SK-MEL-5 (cell line): ENCODE data around the gene MYO1B. TPM values are rescaled to one million over a fixed set of nuclear protein-coding genes. Genes with fewer than 3 reads are reported as not detected.

Experiments
- DNase-seq: peaks from one replicate; pipeline ENCODE4 v3.0.0-alpha.2; 2016; ENCODE audit warnings: low read depth, low spot score
- in situ Hi-C: cut with HindIII; loops from 2 replicates; pipeline ENCODE4 v1.10.0; 2016; ENCODE audit warnings: low sequenced_read_pairs, high pct_unique_total_duplicates, low pct_unique_long_range_greater_than_20kb
- total RNA-seq: library from RNA; depleted of rRNA; stranded (reverse); fragments of >200 nt; shearing (Covaris generic); gene quantifications from 2 replicates; pipeline ENCODE4 v1.2.3, GENCODE V29; 2014

Gene MYO1B
- total RNA-seq, 1 experiment from 2014 or later: 43.4 TPM

GRCh38 chr2:191396794-191397193, 151.6 kb downstream of the MYO1B start:
- no peak for DNase-seq
- in situ Hi-C loops: no loop called here

GRCh38 chr2:191399601-191400000, 154.4 kb downstream of the MYO1B start:
- no peak for DNase-seq
- in situ Hi-C loops: no loop called here

DNA sequence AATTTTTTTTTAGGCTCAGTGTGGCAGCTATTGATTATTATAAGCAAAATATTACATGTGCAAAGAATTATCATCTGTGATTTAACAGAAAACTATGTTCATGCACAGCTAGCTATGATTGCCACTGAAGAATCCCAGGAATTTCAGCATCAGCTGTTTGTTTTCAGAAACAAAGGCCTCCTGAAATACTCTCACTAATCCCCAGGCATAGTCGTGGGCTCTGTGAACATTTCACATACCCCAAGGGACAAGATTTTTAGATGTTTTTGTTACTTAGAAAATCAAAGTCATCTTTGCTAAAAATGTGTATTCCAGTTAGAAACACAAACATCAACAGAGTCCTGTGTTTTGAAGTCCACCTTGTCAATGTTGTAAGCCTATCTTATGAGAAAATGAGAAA, 156.1 kb downstream of the MYO1B start:
- no peak for DNase-seq
- in situ Hi-C loops: no loop called here

- in situ Hi-C loops: no loop called here
- DNase-seq: no peak
Measured at GRCh38 chr2:191402966-191403565, 157.9 kb downstream of the MYO1B start.

- in situ Hi-C loops: no loop called here
- no peak for DNase-seq
Measured at GRCh38 chr2:191404568-191404991, 159.4 kb downstream of the MYO1B start.

- DNase-seq: no peak
- in situ Hi-C loops: no loop called here
Measured at GRCh38 chr2:191405546-191405945, 160.3 kb downstream of the MYO1B start.

DNA sequence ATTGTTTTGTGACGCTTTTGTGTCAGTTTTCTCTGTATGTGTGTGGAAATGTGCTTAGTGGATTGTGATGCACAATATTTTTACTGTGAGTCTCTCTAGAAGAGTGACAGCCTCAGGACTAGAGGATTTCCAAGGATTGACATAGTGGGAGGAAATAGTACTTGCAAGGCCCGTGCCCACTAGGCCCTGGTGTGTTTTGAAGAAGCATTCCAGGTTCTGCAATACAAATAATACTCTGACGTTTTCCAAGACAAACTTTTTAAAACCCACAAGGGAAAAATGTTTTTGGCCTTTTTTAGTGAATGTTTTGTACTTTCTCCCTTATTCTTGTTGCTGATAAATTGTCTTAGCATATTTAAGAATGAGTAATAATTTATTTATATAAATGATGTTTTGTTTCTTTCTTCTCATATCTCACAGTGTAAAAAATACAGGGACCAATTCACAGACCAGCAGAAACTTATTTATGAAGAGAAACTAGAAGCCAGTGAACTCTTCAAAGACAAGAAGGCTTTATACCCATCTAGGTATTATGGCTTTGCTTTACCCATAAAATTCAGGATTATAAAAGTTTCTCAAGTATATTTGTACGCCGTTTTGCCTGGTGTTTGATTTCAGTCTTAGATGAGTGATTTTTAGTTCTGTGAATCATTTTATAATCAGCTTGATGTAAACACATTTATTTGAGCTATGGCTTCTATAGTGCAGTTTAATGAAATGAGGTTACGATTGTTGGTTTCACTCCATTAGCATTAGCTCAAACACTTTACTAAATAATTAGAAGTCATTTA, 165.6 kb downstream of the MYO1B start:
- in situ Hi-C loops: no loop called here
- DNase-seq: no peak

GRCh38 chr2:191411472-191411871, 166.3 kb downstream of the MYO1B start:
- in situ Hi-C loops: no loop called here
- no peak for DNase-seq

- in situ Hi-C loops: no loop called here
- DNase-seq: no peak
Measured at GRCh38 chr2:191412353-191412752, 167.1 kb downstream of the MYO1B start.

DNA sequence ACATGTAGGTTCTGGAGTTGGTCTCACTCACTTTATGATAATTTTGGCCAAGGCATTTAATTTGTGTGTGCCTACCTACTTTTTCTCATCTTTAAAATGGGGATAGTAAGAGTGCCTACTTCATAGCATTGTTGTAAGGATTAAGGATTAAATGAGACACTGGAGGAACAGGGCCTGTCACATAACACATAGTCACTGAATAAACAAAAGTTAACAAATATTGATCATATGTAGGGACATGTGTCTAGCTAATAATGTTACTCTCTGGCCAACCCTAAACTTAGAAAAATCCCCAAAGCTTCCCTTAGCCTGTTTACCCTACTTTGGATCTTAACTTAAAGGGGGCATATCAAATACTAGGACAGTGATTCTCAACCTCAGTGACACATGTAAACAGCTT, 169.9 kb downstream of the MYO1B start:
- in situ Hi-C loops: no loop called here
- DNase-seq: no peak

DNA sequence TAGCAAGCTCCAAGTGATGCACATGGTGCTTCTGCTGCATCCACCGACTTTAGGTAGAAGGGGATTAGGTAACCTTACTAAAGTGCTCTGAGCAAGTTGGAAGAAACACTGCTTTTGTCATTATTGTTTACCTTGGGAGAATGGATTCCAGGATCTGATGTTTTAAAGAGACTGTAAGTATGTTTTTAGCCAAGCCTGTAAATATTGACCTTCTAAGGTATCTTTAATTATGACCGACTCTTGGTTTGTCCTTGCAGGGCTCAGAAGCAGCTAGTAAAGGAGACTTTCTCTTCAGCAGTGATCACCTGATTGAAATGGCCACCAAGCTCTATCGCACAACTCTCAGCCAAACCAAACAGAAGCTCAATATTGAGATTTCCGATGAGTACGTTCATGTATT, 170.7 kb downstream of the MYO1B start:
- in situ Hi-C loops: no loop called here
- no peak for DNase-seq

DNA sequence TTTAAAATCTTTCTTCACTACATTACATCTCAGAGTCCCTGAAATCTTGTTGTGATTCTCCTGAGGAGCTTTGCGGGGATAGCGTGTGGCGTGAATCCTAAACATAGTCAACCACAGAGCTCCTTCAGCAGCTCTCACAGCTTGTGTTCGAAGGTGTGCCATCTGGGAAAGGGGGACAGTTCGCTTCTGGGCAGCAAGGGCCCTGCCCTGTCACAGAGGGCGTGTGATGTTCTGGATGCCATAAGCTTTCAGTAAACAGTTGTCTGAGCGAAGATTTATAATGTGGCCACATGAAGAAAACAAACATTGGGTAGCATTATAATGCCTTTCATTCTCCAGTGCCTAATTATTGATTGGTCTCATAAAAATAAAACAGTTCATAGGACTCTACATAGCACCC, 172.5 kb downstream of the MYO1B start:
- in situ Hi-C loops: no loop called here
- no peak for DNase-seq

- no peak for DNase-seq
- in situ Hi-C loops: no loop called here
Measured at GRCh38 chr2:191421950-191422349, 176.7 kb downstream of the MYO1B start.

DNA sequence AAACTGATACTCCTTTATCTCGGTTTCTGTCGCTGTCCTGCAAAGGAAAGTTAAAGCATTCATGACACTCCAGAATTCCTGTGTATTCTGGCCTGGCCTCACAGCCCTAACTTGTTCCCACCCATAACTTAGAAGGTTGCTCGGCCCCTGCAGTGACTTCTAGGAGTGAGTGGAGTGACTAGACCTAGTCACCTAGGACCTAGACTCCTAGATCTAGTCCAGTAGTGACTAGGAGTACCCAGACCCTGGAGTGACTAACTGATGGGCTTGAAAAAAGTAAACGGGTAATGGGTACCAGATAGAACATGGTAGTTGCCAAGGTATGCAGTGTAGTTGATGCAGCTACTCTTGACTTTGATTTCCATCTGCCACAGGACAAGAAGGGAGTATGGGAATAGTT, 181.8 kb downstream of the MYO1B start:
- in situ Hi-C loops: no loop called here
- DNase-seq: no peak

- no peak for DNase-seq
- in situ Hi-C loops: no loop called here
Measured at GRCh38 chr2:191428141-191428540, 182.9 kb downstream of the MYO1B start.

GRCh38 chr2:191430476-191430875, 185.3 kb downstream of the MYO1B start:
- no peak for DNase-seq
- in situ Hi-C loops: no loop called here

GRCh38 chr2:191432121-191432520, 186.9 kb downstream of the MYO1B start:
- DNase-seq: no peak

GRCh38 chr2:191434072-191434471, 188.9 kb downstream of the MYO1B start:
- in situ Hi-C loops: no loop called here

More at GRCh38 chr2:191432121-191432520, 186.9 kb downstream of the MYO1B start:
- in situ Hi-C loops: no loop called here

GRCh38 chr2:191435141-191435540, 189.9 kb downstream of the MYO1B start:
- in situ Hi-C loops: no loop called here
- no peak for DNase-seq

More at GRCh38 chr2:191434072-191434471, 188.9 kb downstream of the MYO1B start:
- DNase-seq: no peak
